UCSD-AML1 (cell line): ENCODE data around the gene GUK1.
"Not testable (repeated sequence)": the region's sequence is repeated elsewhere in the genome, so short reads cannot be mapped to it uniquely, and the experiment has no call there.

ENCODE experiments used
- DNase-seq: peaks from one replicate; lab custom pipeline; 2025; ENCODE audit not compliant: unreplicated experiment; lab: John Stamatoyannopoulos, UW

Gene GUK1

DNA sequence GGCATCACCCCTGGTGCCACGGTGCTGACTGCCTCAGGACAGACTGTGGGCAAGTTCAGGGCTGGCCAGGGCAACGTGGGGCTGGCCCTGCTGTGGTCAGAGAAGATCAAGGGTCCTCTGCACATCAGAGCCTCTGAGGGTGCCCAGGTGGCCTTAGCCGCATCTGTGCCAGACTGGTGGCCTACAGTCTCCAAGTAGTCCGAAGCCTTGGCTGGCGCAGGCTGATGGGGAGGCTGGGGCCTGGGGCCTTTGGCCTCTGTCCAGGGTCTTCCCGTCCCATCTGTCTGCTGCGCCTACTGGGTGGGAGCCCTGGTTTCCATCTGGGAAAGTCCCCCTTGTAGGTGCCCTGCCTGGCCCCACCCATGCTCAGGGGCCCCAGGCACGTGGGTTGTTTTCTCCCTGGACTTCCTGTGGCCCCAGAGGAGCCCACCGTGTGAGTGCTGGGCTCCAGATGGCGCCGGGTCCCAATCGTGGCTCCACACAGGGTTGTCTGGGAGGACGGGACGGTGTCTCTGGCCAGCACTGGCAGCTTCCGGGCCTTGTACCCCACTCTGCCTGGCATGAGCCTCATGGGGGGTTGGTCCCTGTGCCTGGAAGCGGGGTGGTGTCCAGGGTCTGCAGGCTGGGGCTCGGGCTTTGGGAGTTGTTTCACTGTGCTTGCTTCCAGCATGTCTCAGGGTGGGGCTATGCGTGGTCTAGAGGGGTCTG, 35.4 kb downstream of the GUK1 start:
- DNase-seq: no peak

DNA sequence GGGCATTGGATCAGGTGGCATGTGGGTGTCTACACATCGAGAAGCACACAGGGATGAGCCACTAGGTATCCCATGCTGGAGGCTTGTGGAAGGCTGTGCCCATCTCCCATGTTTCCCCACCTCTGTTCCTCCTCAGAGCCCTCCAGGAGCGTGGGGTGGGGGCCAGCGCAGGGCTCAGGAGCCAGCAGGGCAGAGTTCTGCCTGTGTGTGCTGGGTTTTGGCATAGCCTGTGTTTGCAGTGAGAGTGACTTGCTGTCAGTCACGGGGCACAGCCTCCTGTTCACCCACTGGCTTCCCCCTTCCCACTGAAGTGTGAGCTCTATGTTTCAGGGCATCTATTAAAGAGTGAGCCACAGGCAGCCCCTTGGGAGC, 35.9 kb downstream of the GUK1 start:
- no peak for DNase-seq

DNA sequence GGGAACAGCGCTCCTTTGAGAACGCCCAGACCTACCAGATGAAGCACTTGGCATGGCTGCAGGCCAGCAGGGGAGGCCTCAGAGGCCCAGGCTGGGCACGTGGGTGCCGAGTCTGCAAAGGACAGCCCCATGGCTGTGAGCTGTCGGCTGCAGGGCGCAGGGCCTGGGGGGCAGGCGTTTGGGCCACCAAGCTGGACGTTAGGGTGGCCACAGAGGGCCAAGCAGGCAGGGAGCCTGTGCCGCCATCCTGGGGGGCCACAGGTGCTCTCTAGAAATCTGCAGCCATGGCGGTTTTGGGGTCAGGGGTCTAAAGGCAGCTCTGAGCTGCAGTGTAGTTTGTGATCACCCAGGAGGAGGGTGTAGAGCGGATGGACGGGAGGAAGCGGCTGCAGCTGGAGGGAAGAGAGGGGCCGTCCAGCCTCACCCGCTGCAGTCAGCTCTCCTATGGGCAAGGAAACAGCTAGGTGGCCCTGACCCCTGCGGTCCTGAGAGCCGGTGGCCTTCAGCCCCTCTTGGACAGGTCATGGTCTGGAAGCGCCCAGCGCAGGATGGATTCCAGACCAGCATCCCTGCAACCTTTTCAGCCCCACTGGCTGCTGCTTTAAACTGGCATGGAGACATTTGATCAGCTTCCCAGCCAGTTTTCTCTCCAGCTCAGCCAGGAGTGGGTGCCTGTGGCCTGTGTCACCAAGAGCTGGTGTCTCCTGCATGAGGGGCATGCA, 36.5 kb downstream of the GUK1 start:
- no peak for DNase-seq

DNA sequence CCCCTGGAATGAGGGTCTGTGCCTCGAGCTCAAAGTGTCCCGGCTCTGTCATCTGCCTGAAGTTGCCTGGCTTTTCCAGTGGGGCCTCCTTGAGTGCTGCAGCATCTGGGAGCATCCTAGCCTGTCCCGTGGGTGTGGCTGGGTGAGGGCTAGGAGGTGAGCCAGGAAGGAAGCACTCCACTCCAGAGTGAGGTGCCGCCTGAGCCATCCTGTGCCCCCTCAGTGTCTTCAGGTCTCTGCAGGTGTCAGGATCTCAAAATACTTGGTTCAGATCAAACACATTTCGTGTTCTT, 37.0 kb downstream of the GUK1 start:
- no peak for DNase-seq

DNA sequence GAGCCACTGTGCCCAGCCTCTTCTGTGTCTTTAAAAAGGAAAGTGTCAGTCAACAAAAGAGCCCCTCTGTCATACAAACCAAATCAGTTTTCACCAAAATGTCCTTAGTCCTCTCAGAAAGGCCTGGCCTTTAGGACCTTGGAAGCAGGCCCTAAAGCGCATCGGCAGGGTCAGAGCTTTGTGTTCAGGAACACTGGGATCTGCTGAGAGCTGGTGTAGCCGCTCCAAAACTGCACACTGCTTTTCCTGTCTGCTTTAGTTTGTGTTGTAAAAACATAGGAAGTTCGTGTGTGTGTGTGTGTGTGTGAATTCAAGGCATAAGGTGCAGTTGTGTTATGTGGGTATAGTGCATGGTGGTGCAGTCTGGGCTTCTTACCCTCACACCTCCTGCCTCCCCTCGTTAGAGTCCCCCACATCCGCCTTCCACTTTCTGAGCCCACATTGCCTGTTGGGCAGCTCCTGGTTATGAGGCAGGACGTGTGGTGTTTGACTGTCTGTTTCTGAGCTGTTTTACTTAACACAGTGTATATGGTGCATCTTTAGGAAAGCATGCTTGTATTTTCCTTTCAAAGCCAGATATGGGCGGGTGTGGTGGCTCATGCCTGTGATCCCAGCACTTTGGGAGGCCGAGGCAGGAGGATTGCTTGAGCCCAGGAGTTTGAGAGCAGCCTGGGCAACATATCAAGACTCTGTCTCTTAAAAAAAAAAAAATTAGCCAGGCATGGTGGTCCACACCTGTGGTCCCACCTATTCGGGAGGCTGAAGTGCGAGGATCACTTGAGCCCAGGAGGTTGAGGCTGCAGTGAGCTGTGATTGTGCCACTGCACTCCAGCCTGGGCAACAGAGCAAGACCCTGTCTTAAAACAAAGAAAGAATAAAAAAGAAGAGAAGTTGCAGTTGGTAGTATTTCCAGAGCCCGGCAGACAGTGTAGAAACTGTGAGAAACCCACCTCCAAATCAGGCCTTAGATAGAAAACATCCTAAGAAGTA, 37.9 kb downstream of the GUK1 start:
- DNase-seq: no peak

DNA sequence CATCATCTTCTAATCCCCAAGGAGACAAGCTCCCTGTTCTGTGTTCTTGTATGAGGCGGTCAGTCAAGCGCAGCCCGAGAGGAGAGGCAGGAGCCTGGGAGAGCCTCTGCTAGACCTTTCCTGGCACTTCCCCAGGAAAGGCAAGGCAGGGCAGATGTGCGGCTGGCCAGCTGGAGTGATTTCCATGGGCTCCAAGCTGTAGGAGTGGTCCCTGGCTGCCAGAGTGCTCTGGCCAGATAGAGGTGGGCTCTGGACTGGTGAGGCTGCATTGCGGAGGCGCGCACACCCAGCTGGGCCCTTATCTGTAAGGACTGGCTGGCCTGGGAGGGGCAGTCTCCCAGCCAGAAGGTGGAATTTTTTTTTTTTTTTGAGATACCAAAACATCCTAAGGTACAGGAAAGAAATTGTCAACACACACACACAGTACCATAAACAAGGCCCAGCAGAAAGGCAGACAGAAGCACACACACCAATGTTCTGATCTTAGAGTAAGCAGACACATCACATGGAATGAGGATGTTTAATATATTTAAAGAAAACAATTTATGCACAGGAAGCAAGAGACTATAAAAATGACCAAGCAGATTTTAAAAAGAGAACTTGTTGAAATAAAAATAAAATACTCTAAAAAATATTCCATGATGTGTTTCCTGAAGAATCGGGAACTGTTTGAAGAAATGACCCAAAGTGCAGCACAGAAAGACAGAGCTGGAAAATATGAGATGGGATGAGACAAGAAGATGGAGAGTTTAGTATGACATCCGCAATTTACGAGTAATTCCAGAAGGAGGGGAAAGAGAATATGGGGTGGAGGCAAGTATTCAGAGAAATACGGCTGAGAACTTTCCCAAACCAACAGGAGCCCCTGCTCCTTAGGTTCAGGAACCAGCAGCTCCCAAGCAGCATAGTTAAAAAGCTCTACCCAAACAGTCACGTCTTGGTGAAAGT, 38.9 kb downstream of the GUK1 start:
- DNase-seq: no peak

DNA sequence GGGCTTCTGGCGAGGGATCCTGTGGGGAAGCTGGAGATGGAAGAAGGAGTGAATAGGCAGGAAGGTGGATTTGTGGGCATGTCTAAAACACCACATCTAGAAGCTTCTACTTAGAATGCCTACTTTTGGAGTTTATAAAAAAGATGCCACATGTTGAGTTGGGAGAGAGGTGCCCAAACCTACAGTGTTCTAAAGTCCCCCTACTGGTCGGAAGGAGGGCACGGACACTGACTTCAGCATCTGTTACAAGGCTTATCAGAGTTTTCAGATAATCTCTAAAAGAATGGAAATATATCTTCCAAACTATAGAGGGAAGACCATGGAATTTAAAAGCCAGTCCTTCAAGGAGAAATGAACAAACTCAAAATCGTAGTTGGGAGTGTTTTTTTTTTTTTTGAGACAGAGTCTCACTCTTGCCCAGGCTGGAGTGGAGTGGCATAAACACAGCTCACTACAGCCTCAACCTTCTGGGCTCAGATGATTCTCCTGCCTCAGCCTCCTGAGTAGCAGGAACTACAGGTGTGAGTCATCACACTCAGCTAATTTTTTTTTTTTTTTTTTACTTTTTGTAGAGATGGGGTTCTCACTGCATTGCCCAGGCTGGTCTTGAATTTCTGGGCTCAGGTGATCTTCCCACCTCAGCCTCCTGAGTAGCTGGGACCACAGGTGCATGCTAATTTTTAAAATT, 40.3 kb downstream of the GUK1 start:
- DNase-seq: no peak

DNA sequence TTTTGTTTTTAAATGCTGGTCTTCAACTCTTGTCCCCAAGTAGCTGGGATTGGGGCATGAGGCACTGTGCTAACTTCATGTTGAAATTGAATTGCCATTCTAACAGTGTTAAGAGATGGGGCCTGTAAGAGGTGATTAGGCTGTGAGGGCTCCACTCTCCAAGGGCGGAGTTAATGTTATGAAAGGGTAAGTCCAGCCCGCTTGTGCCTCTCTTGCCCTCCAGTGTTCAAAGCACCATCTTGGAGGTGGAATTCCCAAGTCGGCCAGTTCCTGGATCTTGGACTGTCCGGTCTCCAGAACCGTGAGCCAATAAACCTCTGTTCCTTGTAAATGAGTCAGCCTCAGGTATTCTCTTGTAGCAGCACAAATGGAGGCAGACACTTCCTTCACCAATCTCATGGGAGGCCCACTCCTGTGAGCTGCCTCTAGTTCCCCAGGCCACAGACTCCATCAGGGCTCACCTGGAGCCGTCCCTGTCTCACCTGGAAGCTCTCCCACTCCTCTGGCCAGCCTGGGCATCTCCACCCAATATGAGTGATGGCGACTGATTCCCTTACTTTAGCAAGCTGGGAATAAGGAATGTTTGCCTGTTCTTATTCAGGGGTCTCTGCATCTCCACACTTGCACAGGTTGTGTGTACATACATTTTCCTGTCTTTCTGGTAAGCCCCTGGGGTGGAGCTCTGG, 41.0 kb downstream of the GUK1 start:
- no peak for DNase-seq

DNA sequence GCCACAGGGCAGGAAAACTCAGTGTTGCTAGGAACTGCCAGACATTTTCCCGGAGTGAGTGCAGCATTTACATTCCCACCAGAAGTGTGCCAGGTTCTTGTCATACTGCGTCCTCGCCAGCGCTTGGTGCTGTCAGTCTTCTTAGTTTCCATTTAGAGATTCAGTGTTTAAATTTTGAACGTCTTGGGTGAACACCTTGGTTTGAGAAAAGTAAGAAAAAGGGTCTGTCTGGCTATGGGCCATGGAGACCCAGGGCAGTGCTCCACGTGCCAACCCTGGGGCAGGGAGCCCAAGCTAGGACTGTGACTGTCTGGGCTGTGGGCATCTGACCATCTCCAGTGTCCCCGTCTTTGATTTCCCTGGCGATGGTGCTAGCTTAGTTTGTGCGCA, 41.6 kb downstream of the GUK1 start:
- DNase-seq: no peak

DNA sequence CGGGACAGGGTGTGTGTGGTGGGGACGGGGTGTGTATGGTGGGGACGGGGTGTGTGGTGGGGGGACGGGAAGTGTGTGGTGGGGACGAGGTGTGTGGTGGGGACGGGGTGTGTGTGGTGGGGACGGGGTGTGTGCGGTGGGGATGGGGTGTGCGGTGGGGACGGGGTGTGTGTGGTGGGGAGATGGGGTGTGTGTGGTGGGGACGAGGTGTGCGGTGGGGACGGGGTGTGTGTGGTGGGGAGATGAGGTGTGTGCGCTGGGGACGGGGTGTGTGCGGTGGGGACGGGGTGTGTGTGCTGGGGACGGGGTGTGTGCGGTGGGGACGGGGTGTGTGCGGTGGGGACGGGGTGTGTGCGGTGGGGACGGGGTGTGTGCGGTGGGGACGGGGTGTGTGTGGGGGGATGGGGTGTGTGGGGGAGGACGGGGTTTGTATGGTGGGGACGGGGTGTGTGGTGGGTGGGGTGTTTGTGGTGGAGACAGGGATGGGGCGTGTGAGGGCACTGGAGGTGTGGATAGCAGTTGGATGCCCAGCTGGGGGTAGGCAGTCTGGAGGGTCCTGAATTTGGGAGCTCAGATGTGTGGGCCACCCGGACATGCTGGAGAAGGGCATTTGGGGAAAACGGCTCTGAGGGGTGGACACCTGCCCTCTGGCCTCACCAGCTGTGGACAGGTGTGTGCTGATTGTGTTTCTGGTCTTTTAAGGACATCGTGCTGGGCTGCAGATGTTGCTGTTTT, 42.4 kb downstream of the GUK1 start:
- DNase-seq: no peak

DNA sequence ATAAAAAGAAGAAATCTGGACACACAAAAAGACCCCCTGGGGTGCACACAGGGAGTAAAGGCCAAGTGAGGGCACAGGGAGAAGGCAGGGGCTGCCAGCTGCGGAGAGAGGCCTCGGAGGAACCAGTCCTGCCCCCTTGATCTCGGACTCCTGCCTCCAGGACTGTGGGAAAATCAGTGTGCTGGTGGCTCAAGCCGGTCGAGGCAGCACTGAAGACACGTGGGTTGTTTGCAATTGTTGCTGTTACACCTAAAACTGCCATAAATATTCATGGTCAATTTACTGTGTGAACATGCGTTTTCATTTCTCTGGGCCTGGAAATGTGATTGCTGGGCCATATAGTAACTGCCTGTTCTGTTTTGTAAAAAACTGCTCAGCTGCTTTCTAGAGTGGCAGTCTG, 44.1 kb downstream of the GUK1 start:
- no peak for DNase-seq

DNA sequence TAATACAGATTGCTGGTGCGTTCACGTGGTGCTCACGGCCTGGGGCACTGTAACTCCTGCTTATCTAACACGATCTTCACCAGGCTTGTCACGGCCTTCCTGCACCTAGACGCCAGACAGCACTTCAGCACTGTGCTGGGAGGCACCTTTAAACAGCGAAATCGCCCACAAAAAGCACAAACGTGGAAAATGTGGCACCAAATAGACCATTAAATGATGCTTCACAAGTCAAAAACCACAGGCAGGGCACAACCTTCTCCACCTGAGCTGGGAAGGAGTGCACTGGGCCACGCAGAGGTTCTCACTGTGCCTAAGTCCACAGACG, 45.5 kb downstream of the GUK1 start:
- DNase-seq: no peak

DNA sequence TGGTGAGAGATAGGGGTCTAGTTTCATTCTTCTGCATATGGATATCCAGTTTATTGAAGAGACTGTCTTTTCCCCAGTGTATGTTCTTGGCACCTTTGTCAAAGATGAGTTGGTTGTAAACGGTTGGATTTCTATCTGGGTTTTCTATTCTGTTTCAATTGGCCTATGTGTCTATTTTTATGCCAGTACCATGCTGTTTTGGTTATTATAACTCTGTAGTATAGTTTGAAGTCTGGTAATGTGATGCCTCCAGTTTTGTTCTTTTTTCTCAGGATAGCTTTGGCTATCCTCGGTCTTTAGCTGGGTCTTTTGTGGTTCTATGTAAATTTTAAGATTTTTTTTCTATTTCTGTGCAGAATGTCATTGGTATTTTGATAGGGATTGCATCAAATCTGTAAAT, 48.2 kb downstream of the GUK1 start:
- not testable (repeated sequence) for DNase-seq

DNA sequence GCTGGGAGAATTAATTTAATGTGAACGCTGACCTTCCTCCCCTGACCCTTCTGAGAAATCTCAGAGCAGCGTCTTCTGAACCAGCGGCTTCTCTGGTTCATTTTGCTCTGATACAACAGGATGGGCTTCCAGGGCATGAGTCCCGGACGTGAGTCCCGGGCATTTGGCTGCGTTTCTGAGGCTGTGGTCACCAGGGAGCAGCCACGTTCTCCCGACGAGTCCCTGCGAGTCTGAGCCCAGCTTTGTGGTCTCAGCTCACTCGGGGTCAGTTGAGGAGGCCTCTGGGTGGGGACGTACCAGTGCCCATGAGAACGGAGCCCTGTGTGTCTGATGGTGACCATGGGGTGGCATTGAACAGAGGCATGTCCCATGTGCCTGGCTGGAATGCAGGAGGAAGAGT, 50.1 kb downstream of the GUK1 start:
- DNase-seq: no peak

DNA sequence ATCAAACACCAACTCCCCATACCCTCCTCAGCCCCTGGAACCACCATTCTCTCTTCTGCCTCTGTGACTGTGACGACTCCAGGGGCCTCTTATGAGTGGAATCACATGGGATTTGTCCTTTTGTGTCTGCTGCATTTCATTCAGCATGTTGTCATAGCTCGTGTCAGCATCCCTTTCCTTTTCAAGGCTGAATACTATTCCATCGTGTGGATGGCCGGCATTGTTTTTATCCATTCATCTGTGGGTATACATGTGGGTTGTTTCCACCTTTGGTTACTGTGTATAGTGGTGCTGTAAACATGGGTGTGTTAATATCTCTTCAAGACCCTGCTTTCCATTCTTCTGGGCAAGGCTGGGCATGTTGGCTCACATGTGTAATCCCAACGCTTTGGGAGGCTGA, 50.7 kb downstream of the GUK1 start:
- no peak for DNase-seq

DNA sequence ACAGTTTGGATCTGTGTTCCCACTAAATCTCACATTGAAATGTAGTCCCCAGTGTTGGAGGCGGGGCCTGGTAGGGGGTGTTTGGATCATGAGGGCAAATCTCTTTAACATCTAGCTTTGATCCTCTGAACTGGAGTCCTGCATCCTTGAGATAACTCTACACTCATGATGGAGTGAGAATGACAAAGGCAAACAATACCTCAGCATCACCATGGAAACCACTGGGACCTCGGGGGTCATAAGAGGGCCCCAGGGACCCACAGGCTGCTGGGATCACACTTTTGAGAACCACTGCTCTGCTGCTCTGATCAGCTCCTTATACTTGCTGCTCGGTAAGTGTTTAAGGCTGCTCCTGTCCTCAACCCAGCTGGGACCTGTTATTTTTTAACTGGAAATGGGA, 54.4 kb downstream of the GUK1 start:
- DNase-seq: no peak

DNA sequence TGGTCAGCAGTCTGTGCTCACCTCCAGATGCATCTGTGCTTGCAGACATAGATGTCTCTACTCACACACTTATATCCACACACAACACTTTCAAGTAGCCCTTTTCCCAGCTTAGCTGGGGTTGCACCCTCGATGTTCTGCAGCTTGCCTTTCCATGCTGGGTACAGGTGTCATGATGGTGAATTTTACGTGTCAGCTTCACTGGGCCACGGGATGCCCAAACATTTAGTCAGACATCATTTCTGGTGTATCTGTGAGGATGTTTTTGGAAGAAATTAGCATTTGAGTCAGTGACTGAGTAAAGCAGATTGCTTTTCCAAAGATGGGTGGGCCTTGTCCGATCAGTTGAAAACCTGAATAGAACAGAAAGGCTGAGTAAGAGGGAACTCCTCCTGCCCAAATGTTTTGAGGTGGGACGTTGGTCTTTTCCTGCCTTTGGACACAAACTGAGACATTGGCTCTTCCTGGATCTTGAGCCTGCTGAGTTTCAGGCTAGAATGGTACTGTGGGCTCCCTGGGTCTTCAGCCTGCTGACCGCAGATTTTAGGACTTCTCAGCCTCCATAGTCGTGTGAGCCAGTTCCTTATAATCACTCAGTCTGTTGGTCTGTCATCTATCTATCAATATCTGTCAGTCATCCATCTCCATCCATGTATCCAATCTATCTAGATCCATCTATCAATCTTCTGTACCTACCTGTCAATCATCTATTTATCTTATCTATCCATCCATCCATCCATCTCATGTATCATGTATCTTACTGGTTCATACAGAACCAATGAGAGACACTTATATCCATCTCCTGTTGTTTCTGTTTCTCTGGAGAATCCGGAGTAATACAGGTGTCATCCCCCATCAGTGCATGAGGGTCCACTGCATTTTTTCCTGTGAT, 55.1 kb downstream of the GUK1 start:
- DNase-seq: no peak

DNA sequence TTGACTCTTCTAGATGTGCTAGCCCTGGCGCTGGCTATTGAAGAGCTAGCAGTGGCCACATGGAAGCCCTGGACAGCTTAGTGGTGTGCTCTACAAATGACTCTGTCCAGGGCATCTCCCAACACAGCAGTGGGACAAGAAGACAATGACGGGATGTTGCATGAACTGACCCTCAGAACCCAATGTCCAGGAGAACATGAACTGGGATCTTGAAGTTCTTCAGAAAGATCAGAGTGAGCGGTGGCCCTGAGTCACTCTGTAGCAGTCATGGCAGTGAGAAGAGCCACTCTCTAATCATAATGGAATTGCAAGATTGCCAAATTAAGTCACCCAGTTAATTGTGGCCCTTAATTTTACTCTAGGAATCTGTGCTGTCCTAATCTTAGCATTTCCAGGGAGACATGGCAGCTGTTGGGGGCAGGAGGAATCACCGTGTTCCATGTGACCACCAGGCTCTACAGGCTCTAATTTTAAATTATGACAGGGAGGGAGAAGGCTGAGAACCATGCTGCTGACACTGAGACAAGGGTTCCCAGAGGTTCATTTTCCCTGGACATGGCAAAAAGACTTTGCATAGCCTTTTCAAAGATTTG, 57.6 kb downstream of the GUK1 start:
- DNase-seq: no peak
